Right renal pelvis (tissue), 4 donors: Measurements from ENCODE around the gene KCNK5. TPM values are rescaled to one million over a fixed set of nuclear protein-coding genes. Genes with fewer than 3 reads are reported as not detected.

Source experiments
- DNase-seq, 4 donors: peaks; one replicate each; pipeline ENCODE4 v3.0.0-alpha.2; 2013; ENCODE audit warnings: low read depth in 4 of 4, low spot score in 3 of 4, missing footprints in 1 of 4
- polyA plus RNA-seq, 4 donors: library from polyadenylated mRNA; unstranded; fragments of 120-200 nt; gene quantifications; one replicate each; pipeline ENCODE4 v1.2.1, GENCODE V29; 2013; ENCODE audit not compliant: insufficient read length in 4 of 4

The KCNK5 gene
- polyA plus RNA-seq, 4 donors, result 10.5 to 14.9 (median 11.1) TPM

GRCh38 chr6:39178804-39179203 is 50.5 kb downstream of the KCNK5 start:
- DNase-seq, result no peak

- DNase-seq, result no peak
Observed at GRCh38 chr6:39178235-39178634, 51.0 kb downstream of the KCNK5 start.

GRCh38 chr6:39177130-39177529 is 52.1 kb downstream of the KCNK5 start:
- no peak for DNase-seq

GRCh38 chr6:39173270-39173669 is 56.0 kb downstream of the KCNK5 start:
- no peak for DNase-seq

- DNase-seq, result no peak
Observed at GRCh38 chr6:39172377-39172757, 56.9 kb downstream of the KCNK5 start.

GRCh38 chr6:39171489-39172376 is 57.5 kb downstream of the KCNK5 start:
- no peak for DNase-seq

GRCh38 chr6:39170860-39171259 is 58.4 kb downstream of the KCNK5 start:
- DNase-seq, result no peak

GRCh38 chr6:39170389-39170788 is 58.9 kb downstream of the KCNK5 start:
- DNase-seq, result no peak

- no peak for DNase-seq
Observed at GRCh38 chr6:39169448-39170344, 59.6 kb downstream of the KCNK5 start.

- DNase-seq, result no peak
Observed at GRCh38 chr6:39167866-39168625, 61.2 kb downstream of the KCNK5 start.

GRCh38 chr6:39167321-39167720 is 62.0 kb downstream of the KCNK5 start:
- DNase-seq, result no peak

- no peak for DNase-seq
Observed at GRCh38 chr6:39166912-39167290, 62.4 kb downstream of the KCNK5 start.

- DNase-seq, result peak; percentile 43 to 67 (median 50)
Observed at GRCh38 chr6:39166189-39166911, 62.9 kb downstream of the KCNK5 start.

GRCh38 chr6:39157511-39157910 is 71.8 kb downstream of the KCNK5 start:
- DNase-seq, result no peak

GRCh38 chr6:39156801-39157200 is 72.5 kb downstream of the KCNK5 start:
- DNase-seq, result no peak

- no peak for DNase-seq
Observed at GRCh38 chr6:39154705-39155104, 74.6 kb downstream of the KCNK5 start.

GRCh38 chr6:39153766-39154397 is 75.4 kb downstream of the KCNK5 start:
- DNase-seq, result no peak

- no peak for DNase-seq
Observed at GRCh38 chr6:39152262-39152661, 77.0 kb downstream of the KCNK5 start.

GRCh38 chr6:39151211-39151610 is 78.1 kb downstream of the KCNK5 start:
- no peak for DNase-seq
